MM.1S (cell line): ENCODE results near the gene LTBP1.

Experiments
- DNase-seq: peaks from one replicate; pipeline ENCODE4 v3.0.0-alpha.2; 2015
- H2AFZ ChIP-seq: fragments of 300-600 bp; sonication (generic); 2 replicates; pipeline ENCODE4 v1.6.0; 2016; ENCODE audit warnings: antibody characterized with exemption, low read length
- H3F3A ChIP-seq: fragments of 300-600 bp; sonication (generic); 2 replicates; pipeline ENCODE4 v1.6.1; 2016; ENCODE audit warnings: mild to moderate bottlenecking, antibody characterized with exemption, low read length, moderate library complexity, mixed read lengths; ENCODE audit not compliant: insufficient read depth
- H3K27ac ChIP-seq: fragments of 300-600 bp; sonication (generic); 2 replicates; pipeline ENCODE4 v1.5.1; 2016; ENCODE audit warnings: mild to moderate bottlenecking, low read length
- H3K27me3 ChIP-seq: fragments of 300-600 bp; sonication (generic); replicated peaks from 2 replicates; pipeline ENCODE4 v1.6.0; 2016; ENCODE audit warnings: low read length; ENCODE audit not compliant: insufficient read depth
- H3K36me3 ChIP-seq: fragments of 300-600 bp; sonication (generic); replicated peaks from 2 replicates; pipeline ENCODE4 v1.6.1; 2016; ENCODE audit warnings: mild to moderate bottlenecking, low read length, mixed read lengths; ENCODE audit not compliant: insufficient read depth
- H3K4me1 ChIP-seq: fragments of 300-600 bp; sonication (generic); 2 replicates; pipeline ENCODE4 v1.6.1; 2016; ENCODE audit warnings: low read length, mixed read lengths
- H3K4me2 ChIP-seq: fragments of 300-600 bp; sonication (generic); 2 replicates; pipeline ENCODE4 v1.6.0; 2016; ENCODE audit warnings: low read depth, low read length
- H3K4me3 ChIP-seq: fragments of 300-600 bp; sonication (generic); 2 replicates; pipeline ENCODE4 v1.5.1; 2016; ENCODE audit warnings: low read length, mixed read lengths
- H3K79me2 ChIP-seq: fragments of 300-600 bp; sonication (generic); 2 replicates; pipeline ENCODE4 v1.6.1; 2016; ENCODE audit warnings: mixed run types, low read length, mixed read lengths
- H3K9ac ChIP-seq: fragments of 300-600 bp; sonication (generic); 2 replicates; pipeline ENCODE4 v1.6.1; 2016; ENCODE audit warnings: low read length, mixed read lengths
- H3K9me2 ChIP-seq: fragments of 300-600 bp; sonication (generic); replicated peaks from 2 replicates; pipeline ENCODE4 v1.6.1; 2016; ENCODE audit warnings: mild to moderate bottlenecking, low read length, mixed read lengths; ENCODE audit not compliant: insufficient read depth
- H3K9me3 ChIP-seq: fragments of 300-600 bp; sonication (generic); replicated peaks from 2 replicates; pipeline ENCODE4 v1.6.1; 2016; ENCODE audit warnings: mild to moderate bottlenecking, low read length, mixed read lengths; ENCODE audit not compliant: insufficient read depth
- H4K20me1 ChIP-seq: fragments of 300-600 bp; sonication (generic); 2 replicates; pipeline ENCODE4 v1.6.1; 2016; ENCODE audit warnings: mild to moderate bottlenecking, low read length, moderate library complexity, mixed read lengths; ENCODE audit not compliant: insufficient read depth
- EZH2 ChIP-seq: fragments of 300-600 bp; sonication (generic); optimal IDR thresholded peaks from 2 replicates; pipeline ENCODE3; 2017; ENCODE audit warnings: low read depth, mild to moderate bottlenecking, antibody characterized with exemption, low read length, mixed read lengths
- EZH2phosphoT487 ChIP-seq: fragments of 300-600 bp; sonication (generic); IDR thresholded peaks from 2 replicates; pipeline ENCODE4 v1.6.1; 2018; ENCODE audit warnings: antibody characterized with exemption, low read length
- TF ChIP-seq, protein P1 (sequence below): fragments of 300-600 bp; sonication (generic); IDR thresholded peaks from 2 replicates; pipeline ENCODE4 v1.5.1; 2016; ENCODE audit warnings: antibody characterized with exemption, low read length, mixed read lengths

The LTBP1 gene

DNA sequence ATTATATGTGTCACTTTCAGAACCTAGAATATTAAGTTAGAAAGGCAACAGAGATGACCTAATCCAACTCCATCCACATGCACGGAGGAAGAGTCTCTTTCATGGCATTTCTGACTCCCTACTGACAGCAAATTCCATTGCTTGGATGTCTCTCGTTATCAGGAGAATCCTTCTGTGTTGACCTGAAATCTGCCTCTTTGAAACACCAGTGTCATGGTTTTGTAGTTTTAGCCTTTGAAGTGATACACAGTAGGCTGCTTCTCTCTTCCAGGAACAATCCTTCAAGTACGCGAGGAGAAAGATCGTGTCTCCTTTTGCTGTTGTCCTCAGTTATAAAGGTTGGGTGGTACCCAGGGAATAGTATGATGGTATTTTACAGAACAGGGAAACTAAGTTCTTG, 327.8 kb downstream of the LTBP1 start:
- TF ChIP-seq, protein P1, sequence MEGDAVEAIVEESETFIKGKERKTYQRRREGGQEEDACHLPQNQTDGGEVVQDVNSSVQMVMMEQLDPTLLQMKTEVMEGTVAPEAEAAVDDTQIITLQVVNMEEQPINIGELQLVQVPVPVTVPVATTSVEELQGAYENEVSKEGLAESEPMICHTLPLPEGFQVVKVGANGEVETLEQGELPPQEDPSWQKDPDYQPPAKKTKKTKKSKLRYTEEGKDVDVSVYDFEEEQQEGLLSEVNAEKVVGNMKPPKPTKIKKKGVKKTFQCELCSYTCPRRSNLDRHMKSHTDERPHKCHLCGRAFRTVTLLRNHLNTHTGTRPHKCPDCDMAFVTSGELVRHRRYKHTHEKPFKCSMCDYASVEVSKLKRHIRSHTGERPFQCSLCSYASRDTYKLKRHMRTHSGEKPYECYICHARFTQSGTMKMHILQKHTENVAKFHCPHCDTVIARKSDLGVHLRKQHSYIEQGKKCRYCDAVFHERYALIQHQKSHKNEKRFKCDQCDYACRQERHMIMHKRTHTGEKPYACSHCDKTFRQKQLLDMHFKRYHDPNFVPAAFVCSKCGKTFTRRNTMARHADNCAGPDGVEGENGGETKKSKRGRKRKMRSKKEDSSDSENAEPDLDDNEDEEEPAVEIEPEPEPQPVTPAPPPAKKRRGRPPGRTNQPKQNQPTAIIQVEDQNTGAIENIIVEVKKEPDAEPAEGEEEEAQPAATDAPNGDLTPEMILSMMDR = no peak
- TF ChIP-seq EZH2 (no peak), EZH2phosphoT487 (no peak)
- Histone ChIP-seq H3K4me1 (peaks cover 18% of the 10 kb centered on the region), H3K36me3 (no peaks in the 10 kb centered on the region), H3K4me2 (no peak overlapping the region), H3K9me3 (no peaks in the 10 kb centered on the region), H3F3A (peaks cover 9% of the 10 kb centered on the region), H3K4me3 (no peak overlapping the region), H3K9ac (no peak overlapping the region), H2AFZ (no peak overlapping the region), H4K20me1 (no peaks in the 10 kb centered on the region), H3K27me3 (no peaks in the 10 kb centered on the region), H3K27ac (no peak overlapping the region), H3K79me2 (no peaks in the 10 kb centered on the region), H3K9me2 (no peaks in the 10 kb centered on the region)
- no peak for DNase-seq

GRCh38 chr2:33275689-33276444, 329.1 kb downstream of the LTBP1 start:
- no peak for DNase-seq
- Histone ChIP-seq H3K36me3 (no peaks in the 10 kb centered on the region), H4K20me1 (no peaks in the 10 kb centered on the region), H3K79me2 (no peaks in the 10 kb centered on the region), H3K9ac (no peak overlapping the region), H2AFZ (no peak overlapping the region), H3K27ac (no peak overlapping the region), H3F3A (peaks cover 9% of the 10 kb centered on the region), H3K9me3 (no peaks in the 10 kb centered on the region), H3K4me3 (no peak overlapping the region), H3K4me2 (no peak overlapping the region), H3K27me3 (no peaks in the 10 kb centered on the region), H3K9me2 (no peaks in the 10 kb centered on the region), H3K4me1 (peaks cover 18% of the 10 kb centered on the region)
- TF ChIP-seq EZH2phosphoT487 (no peak), EZH2 (no peak)
- TF ChIP-seq, protein P1 = no peak

GRCh38 chr2:33277002-33277426, 330.3 kb downstream of the LTBP1 start:
- Histone ChIP-seq H2AFZ (no peak overlapping the region), H3K9ac (no peak overlapping the region), H3K4me2 (no peak overlapping the region), H3F3A (peaks cover 9% of the 10 kb centered on the region), H3K36me3 (no peaks in the 10 kb centered on the region), H3K4me1 (peaks cover 11% of the 10 kb centered on the region), H4K20me1 (no peaks in the 10 kb centered on the region), H3K27ac (no peak overlapping the region), H3K9me2 (no peaks in the 10 kb centered on the region), H3K9me3 (no peaks in the 10 kb centered on the region), H3K27me3 (no peaks in the 10 kb centered on the region), H3K79me2 (no peaks in the 10 kb centered on the region), H3K4me3 (no peak overlapping the region)
- no peak for TF ChIP-seq EZH2phosphoT487
- TF ChIP-seq, protein P1 = no peak
- no peak for TF ChIP-seq EZH2
- DNase-seq = no peak
